Gastrocnemius medialis (tissue), 4 donors: ENCODE results near the gene PNMA1. TPM values are rescaled to one million over a fixed set of nuclear protein-coding genes. Genes with fewer than 3 reads are reported as not detected.
A peak's percentile ranks its signal among the peaks of the same experiment; 100 is the strongest.

Source experiments
- ATAC-seq, 2 donors: fragments of 150-250 bp; one replicate each; pipeline ENCODE4 v1.9.1; 2016
- DNase-seq, 2 donors: peaks; one replicate each; pipeline ENCODE4 v3.0.0-alpha.2; 2019
- H3K27ac ChIP-seq, 4 donors: fragments of 200-600 bp; sonication (generic); 1 replicate in 1 of 4; 2 replicates in 3 of 4; pipeline ENCODE4 v1.5.1; 2016 to 2018; ENCODE audit warnings: mild to moderate bottlenecking in 2 of 4, moderate library complexity in 1 of 4
- H3K27me3 ChIP-seq, 3 donors: fragments of 200-600 bp; sonication (generic) in 2 of 3; 1 replicate in 1 of 3; 2 replicates in 2 of 3; pipeline versions ENCODE4 v1.5.1 to v1.6.0; 2016 to 2019; ENCODE audit warnings: mild to moderate bottlenecking in 1 of 3, moderate library complexity in 1 of 3
- H3K36me3 ChIP-seq, 2 donors: fragments of 200-600 bp; sonication (generic) in 1 of 2; one replicate each; pipeline ENCODE4 v1.5.1; 2017 to 2018
- H3K4me1 ChIP-seq, 2 donors: fragments of 200-600 bp; sonication (generic) in 1 of 2; one replicate each; pipeline ENCODE4 v1.5.1; 2016 to 2017; ENCODE audit warnings: mild to moderate bottlenecking in 2 of 2
- H3K4me3 ChIP-seq, 4 donors: fragments of 200-600 bp; sonication (generic) in 3 of 4; 1 replicate in 1 of 4; 2 replicates in 3 of 4; pipeline ENCODE4 v1.5.1; 2016 to 2019; ENCODE audit warnings: mild to moderate bottlenecking in 2 of 4
- H3K9me3 ChIP-seq, 3 donors: fragments of 200-600 bp; sonication (generic) in 2 of 3; 1 replicate in 1 of 3; 2 replicates in 2 of 3; pipeline ENCODE4 v1.5.1; 2016 to 2019
- POLR2A ChIP-seq, 2 donors: fragments of 450-650 bp; IDR thresholded peaks; one replicate each; pipeline ENCODE4 v1.6.1; 2017; ENCODE audit warnings: antibody characterized with exemption in 2 of 2, mild to moderate bottlenecking in 2 of 2, moderate library complexity in 2 of 2
- in situ Hi-C, 4 donors: fragments of 200-750 bp; cut with MboI; loops; one replicate each; pipeline versions ENCODE4 v1.15.0 to v1.8.0; 2017; ENCODE audit warnings: low sequenced_read_pairs in 4 of 4
- intact Hi-C: fragments of 100-400 bp; cut with DNase I; formaldehyde crosslinking; loops from one replicate; pipeline ENCODE4 v1.15.1; 2023; ENCODE audit warnings: low total_unique reads
- total RNA-seq, 4 donors: library from RNA; depleted of rRNA; stranded (reverse); fragments of >200 nt; gene quantifications; one replicate each; pipeline versions ENCODE4 v1.1.0 to v1.2.3, GENCODE V29; 2016
- TF ChIP-seq, protein P1 (sequence below), 5 experiments: fragments of 450-650 bp in 3 of 5; fragments of 200-600 bp in 2 of 5; sonication (generic) in 2 of 5; IDR thresholded peaks in 4 of 5; conservative IDR thresholded peaks in 1 of 5; 1 replicate in 4 of 5; 2 replicates in 1 of 5; pipeline ENCODE4 v1.5.1; 2016 to 2019; ENCODE audit warnings: antibody characterized with exemption in 5 of 5, mild to moderate bottlenecking in 3 of 5, moderate library complexity in 3 of 5

The PNMA1 gene
- total RNA-seq, 4 donors from 2014 or later, result 7.6 to 18.5 (median 8.8) TPM

DNA sequence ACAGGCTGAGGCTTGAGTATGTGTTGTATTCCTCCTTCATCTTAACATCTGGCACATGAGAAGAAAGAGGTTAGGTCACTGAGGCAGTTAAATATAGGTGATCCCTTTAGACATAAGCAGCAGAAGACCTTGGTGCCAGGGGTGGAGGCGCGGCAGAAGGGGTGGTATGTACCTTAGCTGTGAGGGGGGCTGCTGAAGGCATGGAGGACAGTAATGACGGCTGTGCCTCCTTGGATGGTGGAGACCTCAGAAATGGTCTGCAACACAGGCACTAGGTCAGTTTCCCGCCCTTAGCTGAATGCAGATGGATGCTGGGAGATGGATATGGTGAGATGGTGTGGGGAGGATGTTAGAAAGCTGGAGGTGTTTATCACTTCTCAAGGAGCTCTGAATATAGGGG is 1.5 kb upstream of the PNMA1 start:
- H3K27me3 ChIP-seq, result no peaks in the 10 kb centered on the region
- in situ Hi-C loops (loop anchor here in 2 of 4 donors (10.0 kb wide), 2 partner anchors 61 to 71 kb away; partner anchors contain the start of gene DNAL1 (in 1 of the 2)), intact Hi-C loops (no loop called here)
- TF ChIP-seq, protein P1, sequence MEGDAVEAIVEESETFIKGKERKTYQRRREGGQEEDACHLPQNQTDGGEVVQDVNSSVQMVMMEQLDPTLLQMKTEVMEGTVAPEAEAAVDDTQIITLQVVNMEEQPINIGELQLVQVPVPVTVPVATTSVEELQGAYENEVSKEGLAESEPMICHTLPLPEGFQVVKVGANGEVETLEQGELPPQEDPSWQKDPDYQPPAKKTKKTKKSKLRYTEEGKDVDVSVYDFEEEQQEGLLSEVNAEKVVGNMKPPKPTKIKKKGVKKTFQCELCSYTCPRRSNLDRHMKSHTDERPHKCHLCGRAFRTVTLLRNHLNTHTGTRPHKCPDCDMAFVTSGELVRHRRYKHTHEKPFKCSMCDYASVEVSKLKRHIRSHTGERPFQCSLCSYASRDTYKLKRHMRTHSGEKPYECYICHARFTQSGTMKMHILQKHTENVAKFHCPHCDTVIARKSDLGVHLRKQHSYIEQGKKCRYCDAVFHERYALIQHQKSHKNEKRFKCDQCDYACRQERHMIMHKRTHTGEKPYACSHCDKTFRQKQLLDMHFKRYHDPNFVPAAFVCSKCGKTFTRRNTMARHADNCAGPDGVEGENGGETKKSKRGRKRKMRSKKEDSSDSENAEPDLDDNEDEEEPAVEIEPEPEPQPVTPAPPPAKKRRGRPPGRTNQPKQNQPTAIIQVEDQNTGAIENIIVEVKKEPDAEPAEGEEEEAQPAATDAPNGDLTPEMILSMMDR (IDR thresholded peaks at IDR 0.05 in 4 of 5, conservative IDR thresholded peaks at IDR 0.05 in 1 of 5), result no peak
- no peak for TF ChIP-seq POLR2A (IDR thresholded peaks at IDR 0.05)
- no peak overlapping the region for H3K27ac ChIP-seq
- no peak for ATAC-seq
- no peaks in the 10 kb centered on the region for H3K9me3 ChIP-seq
- no peak for DNase-seq
- H3K4me3 ChIP-seq, result no peak overlapping the region
- peaks cover 0 to 35% of the 10 kb centered on the region in 2 donors for H3K36me3 ChIP-seq
- H3K4me1 ChIP-seq, result peaks cover 16 to 21% of the 10 kb centered on the region in 2 donors

DNA sequence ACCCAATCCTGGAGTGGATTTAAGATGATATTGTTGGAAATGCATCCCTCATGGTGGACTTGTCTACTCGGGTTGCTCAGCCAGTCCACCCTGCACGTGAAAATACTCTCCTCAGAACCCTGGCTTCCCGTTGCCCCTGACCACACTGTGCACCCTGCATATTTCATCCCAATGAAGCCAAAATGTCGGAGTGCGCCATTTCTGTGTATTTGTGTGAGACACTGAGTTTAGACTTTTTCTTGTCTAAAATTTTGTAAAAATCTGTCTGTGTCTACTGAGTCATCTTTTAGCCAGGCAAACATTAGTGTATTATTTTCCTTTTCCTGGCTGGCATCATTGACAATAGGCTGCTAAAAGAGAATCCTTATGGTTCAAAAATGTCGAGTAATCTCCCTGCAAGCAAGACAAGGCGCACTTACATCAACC is 485 bp upstream of the PNMA1 start:
- DNase-seq, result no peak
- in situ Hi-C loops, result loop anchor here in 2 of 4 donors (10.0 kb wide), 2 partner anchors 60 to 70 kb away; partner anchors contain the start of gene DNAL1 (in 1 of the 2)
- no peak for ATAC-seq
- intact Hi-C loops, result no loop called here
- no peaks in the 10 kb centered on the region for H3K9me3 ChIP-seq
- TF ChIP-seq POLR2A (IDR thresholded peaks at IDR 0.05), result no peak
- TF ChIP-seq, protein P1 (IDR thresholded peaks at IDR 0.05 in 4 of 5, conservative IDR thresholded peaks at IDR 0.05 in 1 of 5), result no peak
- H3K4me3 ChIP-seq, result peak overlapping the region; percentile 72 to 87 (median 80)
- no peaks in the 10 kb centered on the region for H3K27me3 ChIP-seq
- peak overlapping the region in 3 of 4 donors; percentile 81 to 93 (median 84) for H3K27ac ChIP-seq
- H3K4me1 ChIP-seq, result peaks cover 16 to 21% of the 10 kb centered on the region in 2 donors
- H3K36me3 ChIP-seq, result peaks cover 0 to 25% of the 10 kb centered on the region in 2 donors

DNA sequence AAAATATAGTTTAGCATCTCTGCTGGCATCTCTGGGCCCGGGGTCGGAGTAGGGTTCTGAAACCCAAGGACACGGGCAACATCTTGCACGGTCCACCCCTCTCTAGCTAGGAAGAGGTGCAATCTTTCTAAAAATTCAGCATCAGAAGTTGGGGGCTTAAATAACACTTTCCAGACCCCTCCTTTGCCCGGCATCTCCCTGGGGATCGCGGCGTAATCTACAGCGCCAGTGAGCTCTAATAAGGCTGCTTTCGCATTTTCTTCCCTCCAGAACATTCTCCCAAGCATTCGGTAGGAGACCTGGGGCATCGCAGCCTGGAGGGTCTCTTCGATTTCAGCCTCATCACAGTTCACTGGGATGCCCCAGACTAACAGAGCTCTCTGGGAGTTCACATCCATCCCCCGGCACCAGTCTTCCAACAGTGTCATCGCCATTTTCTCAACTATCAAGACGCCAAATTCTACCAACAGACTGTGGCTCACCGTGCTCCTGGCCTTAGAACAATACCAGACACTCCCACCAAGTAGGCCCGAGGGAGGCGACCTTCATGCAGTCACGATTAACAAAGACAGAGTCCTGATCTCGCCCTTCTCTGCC is 880 bp downstream of the PNMA1 start:
- in situ Hi-C loops (loop anchor here in 2 of 4 donors (10.0 kb wide), 2 partner anchors 59 to 69 kb away; partner anchors contain the start of gene DNAL1 (in 1 of the 2)), intact Hi-C loops (loop anchor here (2.0 kb wide), 1 partner anchor 69 kb away; the partner anchor contains the start of gene DNAL1)
- Histone ChIP-seq H3K4me1 (peaks cover 16 to 21% of the 10 kb centered on the region in 2 donors), H3K4me3 (peak overlapping the region; percentile 72 to 87 (median 80)), H3K36me3 (peaks cover 0 to 14% of the 10 kb centered on the region in 2 donors), H3K27me3 (no peaks in the 10 kb centered on the region), H3K27ac (peak overlapping the region; percentile 81 to 93 (median 82)), H3K9me3 (no peaks in the 10 kb centered on the region)
- no peak for ATAC-seq
- TF ChIP-seq POLR2A (IDR thresholded peaks at IDR 0.05), result no peak
- DNase-seq, result no peak

DNA sequence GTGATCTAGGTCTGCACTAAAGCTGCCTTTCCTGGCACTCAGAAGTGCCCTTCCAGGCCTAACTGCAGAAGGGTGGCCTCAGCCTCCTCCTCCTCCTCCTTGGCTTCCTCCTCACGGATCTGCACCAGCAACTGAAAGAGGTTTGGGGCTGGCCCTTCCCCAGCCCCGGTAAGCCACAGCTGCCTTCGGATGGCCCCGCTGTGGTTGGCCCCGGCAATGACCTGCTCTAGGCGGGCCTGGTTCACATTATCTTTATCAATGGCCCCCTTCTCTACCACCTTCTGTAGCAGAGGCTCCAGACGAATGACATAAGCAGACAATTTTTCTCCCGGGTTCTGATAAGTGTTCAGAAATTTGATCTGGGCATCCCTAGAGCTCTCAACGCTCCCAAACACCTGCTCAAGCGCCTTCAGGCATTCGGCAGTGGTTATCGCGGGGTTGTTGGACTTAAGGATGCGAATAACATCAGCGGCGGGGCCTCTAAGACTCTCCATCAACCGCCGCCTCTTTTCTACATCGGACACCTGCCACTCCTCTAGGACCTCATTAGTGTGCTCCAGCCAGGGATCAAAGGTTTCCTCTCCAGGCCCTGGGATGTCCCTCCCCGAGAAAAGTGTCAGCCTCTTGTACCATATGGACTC is 1.5 kb downstream of the PNMA1 start:
- no peak for ATAC-seq
- H3K9me3 ChIP-seq, result no peaks in the 10 kb centered on the region
- H3K36me3 ChIP-seq, result peaks cover 0 to 7% of the 10 kb centered on the region in 2 donors
- peak overlapping the region; percentile 72 to 87 (median 80) for H3K4me3 ChIP-seq
- no peaks in the 10 kb centered on the region for H3K27me3 ChIP-seq
- H3K27ac ChIP-seq, result peak overlapping the region; percentile 2 to 81 (median 14)
- intact Hi-C loops (loop anchor here (2.0 kb wide), 1 partner anchor 68 kb away; the partner anchor contains the start of gene DNAL1), in situ Hi-C loops (loop anchor here in 2 of 4 donors (10.0 kb wide), 2 partner anchors 58 to 68 kb away; partner anchors contain the start of gene DNAL1 (in 1 of the 2))
- TF ChIP-seq, protein P1 (IDR thresholded peaks at IDR 0.05 in 4 of 5, conservative IDR thresholded peaks at IDR 0.05 in 1 of 5), result no peak
- TF ChIP-seq POLR2A (IDR thresholded peaks at IDR 0.05), result no peak
- H3K4me1 ChIP-seq, result peaks cover 16 to 21% of the 10 kb centered on the region in 2 donors
- DNase-seq, result no peak
